HG03066 (cell line): ENCODE results near the gene SHH.

Source experiments
- ATAC-seq: cut with Tn5 transposase; IDR thresholded peaks from one replicate; pipeline ENCODE4 v1.9.1; 2021; ENCODE audit warnings: low read depth; ENCODE audit not compliant: unreplicated experiment

Gene SHH

DNA sequence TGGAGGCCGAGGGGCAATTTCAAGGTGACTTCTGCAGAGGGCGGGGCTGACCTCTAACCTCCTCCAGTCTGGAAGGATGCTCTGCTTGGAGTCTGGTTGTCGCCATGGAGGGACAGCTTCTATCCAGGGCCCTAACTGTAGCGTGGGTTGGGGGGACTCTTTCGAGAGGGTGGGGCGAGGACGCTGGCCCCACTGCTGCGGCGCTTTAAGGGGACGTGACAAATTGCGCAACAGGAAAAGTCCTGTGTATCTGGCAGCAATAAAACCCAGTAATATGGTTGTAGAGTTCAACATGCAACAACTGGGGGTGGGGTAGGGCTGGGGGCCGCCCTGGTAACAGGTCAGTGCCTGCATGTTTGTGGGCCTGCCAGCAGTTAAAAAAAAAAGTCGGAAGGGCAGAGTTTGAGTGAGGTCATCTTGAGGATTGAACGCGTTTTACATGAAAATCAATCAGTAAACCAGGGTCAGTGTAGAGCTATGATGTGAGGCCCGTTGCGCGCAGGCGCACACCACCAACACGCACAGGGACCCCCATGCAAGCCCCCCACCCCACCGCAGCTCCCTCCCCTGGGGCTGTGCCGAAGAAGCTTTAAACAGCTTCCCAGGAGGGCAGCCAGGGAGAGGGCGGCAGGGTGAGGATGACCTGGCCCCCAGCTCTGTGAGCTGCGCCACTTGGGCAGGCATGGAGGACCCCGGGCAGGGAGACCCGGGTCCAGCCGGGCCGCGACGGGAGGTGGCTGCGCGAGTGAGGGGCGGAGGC lies 4.3 kb downstream of the SHH start:
- ATAC-seq, result no peak

DNA sequence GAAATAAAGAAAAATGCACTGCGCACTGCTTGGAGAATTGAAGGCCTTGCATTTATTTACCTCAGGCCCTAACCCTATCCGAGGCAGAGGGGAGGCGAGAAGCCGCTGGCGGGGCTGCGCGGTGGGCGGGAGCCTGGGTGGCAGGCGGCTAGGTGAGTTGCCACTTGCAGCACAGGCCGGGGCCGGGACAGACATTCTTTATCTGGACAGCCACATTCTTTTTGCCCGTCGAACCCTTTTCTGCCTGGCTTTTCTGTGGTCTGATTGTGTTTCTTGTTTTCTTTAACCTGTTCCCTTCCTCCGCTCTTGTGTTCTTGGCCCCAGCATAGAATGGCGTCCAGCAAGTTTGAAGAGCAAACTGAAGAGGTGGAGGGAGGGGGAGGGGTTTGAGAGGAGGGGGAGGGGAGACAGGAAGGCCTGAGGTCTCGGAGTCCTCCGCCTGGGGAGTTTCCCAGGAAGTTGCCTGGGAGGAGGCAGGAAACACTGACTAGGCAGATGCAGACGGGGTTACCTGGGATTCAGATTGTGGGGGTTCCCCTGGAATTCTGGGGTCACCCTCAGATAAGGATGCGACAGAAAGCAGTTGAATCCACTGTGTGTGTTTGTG lies 5.1 kb downstream of the SHH start:
- ATAC-seq, result no peak

DNA sequence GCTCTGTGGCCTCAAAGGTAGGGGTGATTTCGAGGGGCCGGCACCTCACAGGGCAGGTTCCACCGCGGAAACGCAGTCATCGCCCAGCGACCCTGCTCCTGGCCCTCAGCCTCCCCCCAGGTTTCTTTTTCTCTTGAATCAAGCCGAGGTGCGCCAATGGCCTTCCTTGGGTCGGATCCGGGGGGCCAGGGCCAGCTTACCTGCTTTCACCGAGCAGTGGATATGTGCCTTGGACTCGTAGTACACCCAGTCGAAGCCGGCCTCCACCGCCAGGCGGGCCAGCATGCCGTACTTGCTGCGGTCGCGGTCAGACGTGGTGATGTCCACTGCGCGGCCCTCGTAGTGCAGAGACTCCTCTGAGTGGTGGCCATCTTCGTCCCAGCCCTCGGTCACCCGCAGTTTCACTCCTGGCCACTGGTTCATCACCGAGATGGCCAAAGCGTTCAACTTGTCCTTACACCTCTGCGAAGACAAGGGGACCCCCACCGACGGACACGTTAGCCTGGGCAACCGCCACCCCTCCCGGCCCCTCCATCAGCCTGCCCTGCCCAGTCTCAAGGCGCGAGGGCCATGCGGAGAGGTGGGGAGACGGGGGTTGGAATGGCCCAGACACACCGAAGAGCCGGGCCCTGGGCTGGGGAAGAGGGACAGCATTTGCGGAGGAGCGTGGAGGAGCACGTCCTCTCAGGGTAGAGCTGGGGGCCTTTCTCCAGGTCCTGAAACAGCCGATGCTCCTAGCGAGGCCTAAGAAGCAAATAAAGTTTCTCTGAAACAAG lies 6.0 kb downstream of the SHH start:
- ATAC-seq, result no peak

DNA sequence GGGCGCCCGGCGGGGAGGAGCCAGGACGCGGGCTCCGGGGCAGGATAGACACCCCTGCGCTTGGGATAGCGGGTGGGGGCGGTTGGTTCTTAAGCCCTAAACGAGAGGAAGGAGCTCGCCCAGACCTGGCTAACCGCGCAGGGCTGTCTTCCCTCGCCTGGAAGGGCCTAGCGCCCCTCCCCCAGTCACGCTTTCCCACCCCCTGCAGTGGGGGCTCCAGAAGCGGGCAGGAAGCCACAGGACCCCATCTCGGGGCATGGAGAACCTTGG lies 6.5 kb downstream of the SHH start:
- no peak for ATAC-seq

DNA sequence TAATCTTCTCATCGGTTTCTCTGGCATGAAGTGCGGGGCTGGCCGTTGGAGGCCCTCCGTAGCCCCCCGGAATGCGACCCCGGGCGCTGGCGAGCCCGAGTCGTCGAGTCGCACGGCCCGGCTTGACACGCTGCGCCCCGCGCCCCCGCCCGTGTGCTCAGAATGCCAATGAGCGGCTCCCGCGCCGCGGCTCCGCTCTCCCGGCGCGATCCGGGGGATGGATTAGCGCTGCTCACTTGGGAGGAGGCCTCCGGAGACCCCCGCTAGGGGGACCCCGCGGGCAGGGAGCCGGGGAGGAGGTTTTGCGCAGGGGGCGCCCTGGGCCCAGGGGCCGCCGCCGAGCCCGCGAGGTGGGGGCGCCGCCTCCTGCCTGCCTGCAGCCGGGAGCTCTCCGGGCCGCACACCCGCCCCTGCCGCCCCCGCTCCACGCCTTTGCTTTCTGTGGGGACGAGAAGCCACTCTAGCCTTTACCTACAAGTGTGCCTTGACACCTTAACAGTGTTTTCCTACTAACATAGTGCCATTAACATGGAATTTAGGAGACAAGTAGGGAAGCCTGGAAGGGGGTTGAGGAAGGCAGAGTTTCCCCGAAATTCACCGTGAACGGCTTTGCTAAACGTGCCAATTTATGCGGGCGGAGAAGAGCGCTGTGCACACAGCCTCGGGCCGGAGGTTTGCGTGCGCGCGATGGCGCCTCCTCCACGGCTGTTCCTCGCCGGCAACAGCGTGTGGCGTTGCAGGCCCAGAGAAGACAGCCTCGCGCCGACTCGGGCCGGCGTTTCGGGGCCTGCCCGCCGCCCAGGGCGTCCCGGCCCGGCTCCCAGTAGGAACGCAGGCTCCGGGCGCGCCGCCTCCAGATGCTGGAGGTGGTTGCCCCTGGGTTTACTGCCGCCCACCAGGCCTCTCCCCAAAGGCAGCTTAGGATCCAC lies 7.1 kb downstream of the SHH start:
- peak; percentile 38 for ATAC-seq

DNA sequence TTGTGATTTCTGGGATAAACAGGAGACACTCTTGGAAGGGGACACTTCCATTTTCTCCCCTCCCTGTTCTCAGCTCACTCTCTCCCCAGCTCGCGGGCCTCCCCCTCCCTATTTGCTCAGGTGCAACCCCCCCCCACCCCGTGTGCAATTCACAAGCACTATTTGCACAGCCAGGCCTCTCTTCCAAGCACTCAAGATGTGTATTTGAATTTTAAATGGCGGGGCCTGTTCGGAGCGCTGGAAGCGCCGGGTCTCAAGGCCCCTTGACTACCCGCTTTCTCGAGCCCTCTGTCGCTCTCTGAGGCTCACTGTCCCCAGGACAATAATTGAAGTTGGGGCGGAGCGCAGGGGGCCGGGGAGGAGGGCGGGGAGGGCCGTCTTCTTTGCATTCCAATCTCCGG lies 7.8 kb downstream of the SHH start:
- no peak for ATAC-seq

DNA sequence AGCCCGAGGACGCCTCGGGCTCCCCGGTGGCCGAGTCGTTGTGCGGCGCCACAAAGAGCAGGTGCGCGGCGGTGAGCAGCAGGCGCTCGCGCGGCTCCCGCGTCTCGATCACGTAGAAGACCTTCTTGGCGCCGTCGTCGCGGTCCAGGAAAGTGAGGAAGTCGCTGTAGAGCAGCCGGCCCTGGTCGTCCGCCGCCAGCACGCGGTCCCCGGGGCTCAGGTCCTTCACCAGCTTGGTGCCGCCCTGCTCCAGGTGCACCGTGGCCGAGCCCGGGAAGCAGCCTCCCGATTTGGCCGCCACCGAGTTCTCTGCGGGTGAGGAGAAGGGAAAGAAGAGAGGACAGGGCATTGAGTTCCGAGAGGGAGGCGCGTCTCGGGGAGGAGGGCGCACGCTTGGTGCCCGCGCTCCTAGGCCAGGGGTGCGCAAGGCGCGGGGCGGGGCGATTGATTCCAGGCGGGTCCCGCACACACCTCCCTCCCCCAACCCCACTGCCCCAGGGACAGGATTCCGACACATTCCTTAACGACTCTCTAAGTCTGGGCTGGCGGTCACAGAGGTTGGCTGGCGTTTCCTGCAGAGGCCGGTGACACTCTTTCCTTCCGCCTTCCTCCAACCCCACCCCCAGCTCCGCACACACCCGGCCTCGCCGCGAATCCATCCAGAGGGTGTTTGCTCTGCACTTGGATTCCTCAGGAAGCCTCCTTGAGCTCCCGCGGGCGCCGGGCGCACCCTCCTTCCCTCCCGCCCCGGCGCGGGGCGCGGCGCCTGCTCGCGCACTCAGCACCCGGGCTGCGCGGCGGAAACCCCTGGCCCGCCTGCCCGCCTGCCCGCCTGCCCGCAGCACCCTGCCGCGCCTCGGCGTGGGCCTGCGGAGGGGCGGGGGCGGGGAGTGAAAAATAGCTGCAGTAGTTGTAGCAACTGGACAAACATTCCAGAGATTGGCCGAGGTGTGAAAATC lies 8.6 kb downstream of the SHH start:
- no peak for ATAC-seq

DNA sequence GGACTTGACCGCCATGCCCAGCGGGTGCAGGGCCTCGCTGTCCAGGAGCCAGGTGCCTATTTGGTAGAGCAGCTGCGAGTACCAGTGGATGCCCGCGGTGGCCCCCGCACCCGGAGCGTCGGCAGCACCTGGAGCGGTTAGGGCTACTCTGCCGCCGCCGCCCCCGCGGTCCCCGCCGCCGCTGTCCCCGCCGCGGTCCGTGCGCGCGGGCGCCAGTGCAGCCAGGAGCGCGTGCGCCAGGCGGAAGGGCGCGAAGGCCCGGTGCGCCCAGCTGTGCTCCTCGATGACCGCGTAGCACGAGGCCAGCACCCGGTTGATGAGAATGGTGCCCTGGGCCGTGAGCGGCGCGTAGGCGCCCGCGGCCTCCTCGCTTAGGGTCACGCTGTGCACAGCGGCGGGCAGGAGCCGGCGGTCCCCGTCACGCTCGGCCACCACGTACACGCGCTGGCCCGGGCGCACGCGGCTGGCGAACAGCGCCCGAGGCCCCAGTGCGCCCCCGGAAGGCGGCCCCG lies 9.3 kb downstream of the SHH start:
- no peak for ATAC-seq

DNA sequence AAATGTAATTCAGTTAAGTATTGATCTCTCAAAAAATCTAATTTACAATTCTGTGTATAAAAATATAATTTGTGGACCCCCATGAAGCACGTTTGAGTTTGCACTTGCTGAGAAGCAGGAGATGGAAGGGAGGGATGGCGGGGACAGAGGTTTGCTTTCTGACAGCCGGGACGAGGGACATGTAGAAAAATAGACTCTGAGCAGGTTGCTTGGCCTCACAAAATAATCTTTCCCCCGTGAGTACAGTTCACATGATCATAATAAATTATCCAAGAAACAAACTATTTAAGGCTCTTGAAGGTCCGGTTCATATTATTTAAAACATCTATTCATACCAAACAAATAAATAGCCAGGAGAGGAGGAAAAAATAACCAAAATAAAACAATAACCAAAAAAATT lies 10.0 kb downstream of the SHH start:
- no peak for ATAC-seq

DNA sequence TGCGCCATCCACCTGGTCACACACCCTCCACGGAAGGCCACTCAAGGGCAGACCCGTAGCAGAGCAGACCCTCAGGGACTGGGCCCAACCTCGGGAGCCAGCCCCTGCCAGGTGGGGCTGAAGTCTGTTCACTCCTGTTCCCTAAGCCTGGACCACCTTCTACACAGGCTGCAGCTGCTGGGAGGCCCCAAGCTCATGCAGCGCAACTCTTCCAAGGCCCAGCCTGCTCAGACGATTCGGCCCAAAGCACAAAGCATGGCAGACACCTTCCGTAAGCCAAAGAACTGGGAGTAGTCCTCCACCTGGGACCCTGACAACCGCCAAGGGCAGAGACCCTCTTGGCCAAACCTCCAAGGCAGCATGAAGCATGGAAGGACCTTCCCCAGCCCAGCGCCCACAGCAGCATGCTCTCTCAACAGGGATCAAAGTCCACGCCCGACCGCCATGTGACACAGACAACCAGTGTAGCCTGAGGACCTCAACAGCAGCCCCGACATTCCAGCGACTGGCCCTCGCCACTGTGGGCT lies 11.5 kb downstream of the SHH start:
- ATAC-seq, result no peak

DNA sequence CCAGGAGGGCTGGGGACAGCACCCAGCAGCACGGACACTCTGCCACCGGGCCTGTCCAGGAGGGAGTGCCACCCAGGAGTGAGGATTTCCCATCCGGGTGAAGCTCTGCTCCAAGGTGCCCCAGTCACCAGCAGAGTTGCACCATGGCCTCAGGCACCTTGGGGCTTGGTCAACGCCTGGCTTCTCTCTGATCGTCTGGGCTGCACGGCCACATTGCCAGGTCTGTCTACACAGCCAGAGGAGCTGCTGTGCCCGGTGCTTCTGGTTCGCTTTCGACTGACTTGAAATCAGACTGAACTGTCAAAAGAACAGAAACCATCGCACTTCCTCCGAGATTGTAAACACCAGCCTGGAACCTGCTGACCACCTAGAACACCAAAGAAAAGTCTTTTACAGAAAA lies 12.0 kb downstream of the SHH start:
- no peak for ATAC-seq

DNA sequence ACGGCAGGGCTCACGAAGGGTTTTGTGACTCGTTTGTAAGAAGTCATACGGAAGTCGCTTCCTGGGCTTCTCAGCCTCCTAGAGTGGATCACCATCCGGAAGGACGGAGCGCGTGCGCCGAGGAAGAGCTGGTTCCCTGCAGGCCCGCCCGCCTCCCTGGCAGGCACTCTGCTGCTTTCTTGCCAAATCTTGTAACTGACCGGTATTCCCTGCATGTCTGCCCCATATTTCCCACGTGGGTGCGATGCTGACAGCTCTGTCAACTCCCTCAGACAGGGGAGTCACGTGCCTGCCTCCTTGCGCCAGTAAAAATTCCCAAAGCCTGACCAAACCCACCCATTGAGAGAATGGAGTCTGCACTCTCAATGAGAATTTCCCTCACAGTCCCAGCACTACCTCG lies 12.7 kb downstream of the SHH start:
- ATAC-seq, result no peak

DNA sequence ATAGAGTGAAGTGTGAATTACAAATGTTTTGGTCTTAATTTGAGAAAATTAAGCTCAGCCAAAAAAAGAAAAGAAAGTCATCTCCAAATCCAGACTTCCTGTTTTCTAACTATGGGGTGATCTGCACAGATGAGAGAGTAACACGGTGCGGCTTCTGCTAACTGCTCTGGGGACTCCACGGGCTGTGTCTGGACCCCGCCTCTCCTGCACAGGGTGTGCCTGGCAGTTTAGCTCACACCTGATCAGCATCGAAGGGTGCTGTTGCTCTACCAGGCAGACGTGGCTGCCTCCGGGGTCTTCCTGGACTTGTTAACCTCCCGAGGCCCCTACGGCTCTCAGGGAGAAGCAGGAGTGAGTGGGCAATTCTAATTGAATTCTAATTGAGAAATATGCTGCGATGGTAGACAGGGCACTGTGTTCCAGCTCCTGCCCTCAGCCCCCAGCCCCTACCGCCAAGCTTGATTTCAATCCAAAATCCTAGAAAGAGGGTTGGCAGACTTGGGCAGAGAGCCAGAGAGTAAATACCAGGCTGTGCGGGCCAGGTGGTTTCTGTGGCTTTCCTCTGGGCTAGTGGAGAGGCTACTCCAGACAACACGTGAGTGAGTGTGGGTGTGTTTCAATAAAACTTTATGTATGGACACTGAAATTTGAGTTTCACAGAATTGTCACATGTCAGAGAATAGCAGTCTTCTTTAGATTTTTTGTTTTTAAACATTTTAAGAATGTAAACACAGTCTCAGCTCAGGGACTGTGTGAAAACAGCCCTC lies 13.4 kb downstream of the SHH start:
- ATAC-seq, result no peak

DNA sequence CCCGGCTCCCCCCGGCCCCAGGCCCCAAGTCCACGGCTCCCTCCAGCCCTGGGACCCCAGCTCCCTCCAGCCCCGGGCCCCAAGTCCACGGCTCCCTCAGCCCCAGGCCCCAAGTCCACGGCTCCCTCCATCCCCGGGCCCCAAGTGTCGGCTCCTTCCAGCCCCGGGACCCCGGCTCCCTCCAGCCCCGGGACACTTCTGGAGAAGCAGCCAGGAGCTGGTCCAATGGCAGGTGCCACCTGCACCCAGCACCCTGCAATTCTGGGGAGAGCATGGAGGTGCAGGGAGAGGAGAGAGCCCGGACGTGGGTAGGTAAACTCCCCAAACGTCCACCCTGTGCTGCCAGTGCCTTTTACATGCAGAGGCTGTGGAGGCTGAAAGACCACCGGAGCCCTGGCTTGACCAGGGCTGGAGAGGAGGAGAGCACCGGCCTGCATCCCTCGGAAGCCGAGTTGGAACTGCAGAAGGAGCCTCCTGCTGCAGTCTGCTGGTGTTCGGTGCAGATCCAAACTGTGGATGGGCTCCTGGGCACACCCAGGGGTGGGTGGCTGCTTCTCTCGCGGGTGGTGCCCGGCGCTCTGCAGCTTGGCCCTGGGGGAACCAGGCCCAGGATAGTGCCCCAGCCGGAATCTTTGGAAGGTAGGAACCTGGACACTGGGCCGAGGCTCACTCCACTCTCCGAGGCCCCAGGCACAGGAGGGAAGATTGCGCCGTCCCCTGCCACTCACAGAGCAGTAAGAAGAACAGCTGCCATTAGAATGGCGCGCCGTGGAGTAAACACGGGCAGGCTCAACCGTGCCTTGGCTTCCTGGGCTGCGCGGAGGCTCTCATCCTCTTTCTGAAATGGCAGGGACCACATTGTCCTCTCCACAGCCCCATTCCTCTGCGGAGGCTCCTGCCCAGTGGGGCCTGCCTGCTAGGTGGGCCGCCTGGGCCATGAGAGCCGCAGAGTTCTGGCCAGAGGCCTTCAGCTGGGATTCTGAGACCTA lies 14.7 kb downstream of the SHH start:
- no peak for ATAC-seq

DNA sequence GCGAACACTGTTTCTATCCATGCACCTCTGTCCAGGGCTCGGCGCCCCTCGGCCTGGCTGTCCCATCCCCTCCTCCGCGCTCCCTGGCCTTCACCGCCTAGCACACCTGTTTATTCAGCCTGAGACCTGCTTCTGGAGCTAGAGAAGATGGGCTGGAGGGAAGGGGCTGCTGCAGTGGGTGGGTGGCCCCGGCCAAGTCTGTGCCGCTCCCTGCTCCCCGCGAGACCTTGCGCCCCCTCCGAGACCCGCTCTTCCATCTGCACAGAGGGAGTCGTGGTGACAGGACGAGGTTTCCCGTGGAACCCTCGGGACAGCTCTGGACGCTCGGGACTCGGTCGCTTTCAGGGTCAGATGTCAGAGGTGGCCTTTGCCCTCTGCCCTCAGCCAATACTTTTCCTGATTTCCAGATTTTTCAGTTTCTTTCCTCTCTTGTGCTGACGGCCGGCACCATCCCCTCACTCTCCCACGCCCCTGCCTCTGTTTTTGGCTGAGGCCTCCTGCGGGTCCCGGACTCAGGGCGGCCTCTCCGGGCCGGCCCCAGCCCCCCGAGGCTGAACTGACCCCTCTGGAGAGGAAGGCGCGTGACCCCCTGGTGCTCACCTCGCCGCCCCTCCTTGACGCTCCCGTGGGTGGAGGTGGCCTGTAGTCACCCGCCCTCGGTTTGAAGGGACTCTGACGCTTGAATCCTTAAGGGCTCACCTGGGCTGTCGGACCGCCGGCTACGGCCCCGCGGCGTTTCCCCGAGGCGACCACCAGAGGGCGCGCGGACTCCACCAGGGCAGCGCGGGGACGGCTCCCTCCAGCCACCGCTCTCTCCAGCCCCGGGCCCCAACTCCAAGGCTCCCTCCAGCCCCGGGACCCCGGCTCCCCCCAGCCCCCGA lies 15.6 kb downstream of the SHH start:
- ATAC-seq, result peak; percentile 77

DNA sequence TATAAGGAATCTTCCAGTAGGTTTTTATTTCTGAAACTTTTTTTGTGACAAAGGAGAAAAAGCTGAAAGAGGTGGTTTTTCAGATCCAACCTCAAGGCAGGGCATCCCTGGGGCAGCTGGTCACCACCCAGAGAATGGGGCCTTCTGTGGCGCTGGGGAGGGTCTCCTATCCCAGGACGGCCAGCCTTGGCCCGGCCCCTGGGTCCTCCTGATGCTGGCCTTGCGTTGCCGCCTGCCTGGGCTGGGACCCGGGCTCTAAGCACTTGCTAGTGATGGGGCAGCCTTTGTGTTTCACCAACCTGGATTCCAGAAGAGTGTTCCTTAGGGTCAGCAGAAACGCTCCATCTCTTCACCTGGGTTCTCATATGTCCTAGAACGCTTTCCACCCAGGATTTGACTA lies 16.3 kb downstream of the SHH start:
- no peak for ATAC-seq

DNA sequence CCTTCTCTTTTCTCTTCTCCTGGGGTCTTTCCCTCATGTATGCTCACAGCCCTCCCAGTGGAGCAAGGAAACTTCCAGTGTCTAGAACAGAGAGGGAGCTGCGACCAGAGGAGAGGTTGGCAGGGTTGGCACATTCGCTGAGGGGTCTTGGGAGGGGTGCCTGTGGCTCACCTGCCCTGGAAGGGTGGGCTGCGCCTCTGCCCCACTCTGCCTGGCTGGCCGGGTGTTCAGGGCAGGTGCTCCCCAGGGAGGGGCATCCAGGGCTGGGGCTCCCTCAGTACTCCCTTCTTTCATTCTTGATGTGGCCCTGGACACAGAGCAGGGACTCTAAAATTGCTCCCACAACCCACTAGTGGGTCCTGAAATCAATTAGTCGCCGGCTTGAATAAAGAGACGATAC lies 16.9 kb downstream of the SHH start:
- ATAC-seq, result no peak
